Karpas-422 (cell line): ENCODE measurements around the gene SLC3A2. TPM values are rescaled to one million over a fixed set of nuclear protein-coding genes. Genes with fewer than 3 reads are reported as not detected.
A peak's percentile ranks its signal among the peaks of the same experiment; 100 is the strongest.
"Not testable (repeated sequence)": the region's sequence is repeated elsewhere in the genome, so short reads cannot be mapped to it uniquely, and the experiment has no call there.

Experiments used
- DNase-seq: peaks from one replicate; pipeline ENCODE4 v3.0.0-alpha.2; 2015
- H2AFZ ChIP-seq: fragments of 200-600 bp; sonication (generic); 2 replicates; pipeline ENCODE4 v1.6.1; 2014; ENCODE audit warnings: antibody characterized with exemption, low read length, mixed read lengths
- H3K27ac ChIP-seq: fragments of 200-600 bp; sonication (generic); 2 replicates; pipeline ENCODE4 v1.5.1; 2014; ENCODE audit warnings: mild to moderate bottlenecking, low read length, moderate library complexity
- H3K27me3 ChIP-seq: fragments of 200-600 bp; sonication (generic); 2 replicates; pipeline ENCODE4 v1.6.1; 2014; ENCODE audit warnings: low read length, mixed read lengths
- H3K36me3 ChIP-seq: fragments of 200-600 bp; sonication (generic); 2 replicates; pipeline ENCODE4 v1.6.1; 2014; ENCODE audit warnings: low read length, mixed read lengths; ENCODE audit not compliant: insufficient read depth
- H3K4me1 ChIP-seq: fragments of 200-600 bp; sonication (generic); 2 replicates; pipeline ENCODE4 v1.6.1; 2014; ENCODE audit warnings: mild to moderate bottlenecking, low read length, mixed read lengths
- H3K4me2 ChIP-seq: fragments of 200-600 bp; sonication (generic); 2 replicates; pipeline ENCODE4 v1.6.1; 2014; ENCODE audit warnings: low read length, low read depth, mild to moderate bottlenecking; ENCODE audit not compliant: poor library complexity, severe bottlenecking
- H3K4me3 ChIP-seq: fragments of 200-600 bp; sonication (generic); 2 replicates; pipeline ENCODE4 v1.5.1; 2014; ENCODE audit warnings: mild to moderate bottlenecking, antibody characterized with exemption, low read length, mixed read lengths
- H3K79me2 ChIP-seq: fragments of 200-600 bp; sonication (generic); 2 replicates; pipeline ENCODE4 v1.6.1; 2014; ENCODE audit warnings: mild to moderate bottlenecking, low read length, mixed read lengths
- H3K9ac ChIP-seq: fragments of 200-600 bp; sonication (generic); 2 replicates; pipeline ENCODE4 v1.6.0; 2014; ENCODE audit warnings: low read length
- H3K9me2 ChIP-seq: fragments of 200-600 bp; sonication (generic), shearing (Covaris generic); replicated peaks from 2 replicates; pipeline ENCODE4 v1.6.0; 2014; ENCODE audit warnings: mild to moderate bottlenecking, low read length, moderate library complexity; ENCODE audit not compliant: insufficient read depth
- H3K9me3 ChIP-seq: fragments of 300-700, 200-600 bp; sonication (generic); 2 replicates; pipeline ENCODE4 v1.6.1; 2014; ENCODE audit warnings: low read length, mixed read lengths
- H4K20me1 ChIP-seq: fragments of 200-600 bp; sonication (generic); 2 replicates; pipeline ENCODE4 v1.6.1; 2014; ENCODE audit warnings: mild to moderate bottlenecking, antibody characterized with exemption, low read length, low read depth; ENCODE audit not compliant: insufficient read depth
- small RNA-seq: library from RNA; depleted of rRNA; stranded (forward); fragments of <200 nt; gene quantifications from one replicate; pipeline ENCODE3, GENCODE V24; 2014
- total RNA-seq: library from RNA; depleted of rRNA; stranded (reverse); fragments of >200 nt; shearing (Covaris generic); gene quantifications from 2 replicates; pipeline ENCODE4 v1.2.3, GENCODE V29; 2014; ENCODE audit warnings: low replicate concordance; rRNA removed

The SLC3A2 gene
- total RNA-seq, 1 experiment from 2014 or later, result 167 TPM

- no peak overlapping the region for H3K4me2 ChIP-seq
- H3K9me3 ChIP-seq, result no peaks in the 10 kb centered on the region
- no peak overlapping the region for H3K27ac ChIP-seq
Measured at GRCh38 chr11:62931499-62932278, 51.0 kb downstream of the SLC3A2 start.

GRCh38 chr11:62933285-62933684 is 52.6 kb downstream of the SLC3A2 start:
- Histone ChIP-seq H3K4me1 (no peaks in the 10 kb centered on the region), H3K9me3 (no peaks in the 10 kb centered on the region), H3K4me3 (no peak overlapping the region), H3K36me3 (no peaks in the 10 kb centered on the region), H3K9ac (no peak overlapping the region), H2AFZ (no peak overlapping the region), H3K79me2 (no peaks in the 10 kb centered on the region), H3K4me2 (no peak overlapping the region), H4K20me1 (no peaks in the 10 kb centered on the region), H3K9me2 (no peaks in the 10 kb centered on the region), H3K27ac (no peak overlapping the region), H3K27me3 (no peaks in the 10 kb centered on the region)
- DNase-seq, result no peak

More at GRCh38 chr11:62931499-62932278, 51.0 kb downstream of the SLC3A2 start:
- Histone ChIP-seq H3K36me3 (no peaks in the 10 kb centered on the region), H3K4me1 (no peaks in the 10 kb centered on the region), H3K79me2 (no peaks in the 10 kb centered on the region), H4K20me1 (no peaks in the 10 kb centered on the region), H2AFZ (no peak overlapping the region), H3K4me3 (no peak overlapping the region), H3K9ac (no peak overlapping the region), H3K9me2 (no peaks in the 10 kb centered on the region), H3K27me3 (no peaks in the 10 kb centered on the region)
- DNase-seq, result no peak

GRCh38 chr11:62933750-62934495 is 53.2 kb downstream of the SLC3A2 start:
- Histone ChIP-seq H2AFZ (no peak overlapping the region), H3K79me2 (no peaks in the 10 kb centered on the region), H3K4me3 (no peak overlapping the region), H4K20me1 (no peaks in the 10 kb centered on the region), H3K27me3 (no peaks in the 10 kb centered on the region), H3K4me2 (no peak overlapping the region), H3K9me2 (no peaks in the 10 kb centered on the region), H3K27ac (no peak overlapping the region), H3K9me3 (no peaks in the 10 kb centered on the region), H3K36me3 (no peaks in the 10 kb centered on the region), H3K9ac (no peak overlapping the region), H3K4me1 (no peaks in the 10 kb centered on the region)
- DNase-seq, result no peak

GRCh38 chr11:62934496-62934785 is 53.7 kb downstream of the SLC3A2 start:
- no peak overlapping the region for H3K9ac ChIP-seq
- no peak overlapping the region for H2AFZ ChIP-seq
- H3K36me3 ChIP-seq, result no peaks in the 10 kb centered on the region
- no peak for DNase-seq
- H3K4me1 ChIP-seq, result no peaks in the 10 kb centered on the region
- no peak overlapping the region for H3K27ac ChIP-seq
- no peaks in the 10 kb centered on the region for H3K9me3 ChIP-seq
- no peaks in the 10 kb centered on the region for H3K79me2 ChIP-seq
- H4K20me1 ChIP-seq, result no peaks in the 10 kb centered on the region
- H3K27me3 ChIP-seq, result no peaks in the 10 kb centered on the region
- H3K4me2 ChIP-seq, result no peak overlapping the region
- no peak overlapping the region for H3K4me3 ChIP-seq
- H3K9me2 ChIP-seq, result no peaks in the 10 kb centered on the region

GRCh38 chr11:62937528-62937927 is 56.8 kb downstream of the SLC3A2 start:
- not testable (repeated sequence) for DNase-seq

More at GRCh38 chr11:62937528-62937927, 56.8 kb downstream of the SLC3A2 start:
- H3K4me3 ChIP-seq, H3K9ac ChIP-seq, H3K4me1 ChIP-seq, H3K9me3 ChIP-seq, H3K36me3 ChIP-seq, H3K9me2 ChIP-seq, H3K27ac ChIP-seq, H2AFZ ChIP-seq, H3K4me2 ChIP-seq, H3K79me2 ChIP-seq, H3K27me3 ChIP-seq, H4K20me1 ChIP-seq: not testable (repeated sequence)

Small RNA genes within 50 kb of the gene (small RNA-seq; reads per million reads assigned to genes)
- gene RF00099 (not detected), gene RN7SL259P (not detected), gene SNORD22 (not detected), gene SNORD26 (not detected), gene SNORD27 (not detected), gene SNORD28 (not detected), gene SNORD30 (327 reads per million, percentile 99 among the genes with 10 or more reads in this experiment)

Other genes starting within 250 kb of the SLC3A2 start
- gene GANAB, start 234.3 kb upstream of the SLC3A2 start, total RNA-seq, result 98.5 and 104 TPM in 2 replicates
- gene INTS5, start 227.6 kb upstream of the SLC3A2 start, total RNA-seq, result 17.4 and 26.0 TPM in 2 replicates
- 83.6 and 158 TPM in 2 replicates for gene C11orf98, start 215.7 kb upstream of the SLC3A2 start, total RNA-seq
- 4.5 and 8.2 TPM in 2 replicates for gene CSKMT, start 215.6 kb upstream of the SLC3A2 start, total RNA-seq
- gene UQCC3, start 209.2 kb upstream of the SLC3A2 start, total RNA-seq, result 13.9 and 27.3 TPM in 2 replicates
- 18.4 and 28.8 TPM in 2 replicates for gene LBHD1, start 208.6 kb upstream of the SLC3A2 start, total RNA-seq
- 160 and 334 TPM in 2 replicates for gene UBXN1, start 201.8 kb upstream of the SLC3A2 start, total RNA-seq
- gene LRRN4CL, start 191.4 kb upstream of the SLC3A2 start, total RNA-seq, result 0.45 and 0.54 TPM in 2 replicates
- gene BSCL2, start 173.5 kb upstream of the SLC3A2 start, total RNA-seq, result 55.6 and 79.1 TPM in 2 replicates
- not detected in 2 replicates for gene GNG3, start 173.2 kb upstream of the SLC3A2 start, total RNA-seq
- 10.6 and 13.9 TPM in 2 replicates for gene HNRNPUL2, start 153.4 kb upstream of the SLC3A2 start, total RNA-seq
- 48.9 and 49.2 TPM in 2 replicates for gene TTC9C, start 152.4 kb upstream of the SLC3A2 start, total RNA-seq
- 5.3 and 6.6 TPM in 2 replicates for gene ZBTB3, start 126.7 kb upstream of the SLC3A2 start, total RNA-seq
- 115 and 140 TPM in 2 replicates for gene POLR2G, start 119.3 kb upstream of the SLC3A2 start, total RNA-seq
- gene TAF6L, start 109.5 kb upstream of the SLC3A2 start, total RNA-seq, result 10.4 and 30.1 TPM in 2 replicates
- gene TMEM179B, start 93.5 kb upstream of the SLC3A2 start, total RNA-seq, result 58.0 and 80.4 TPM in 2 replicates
- 22.2 and 34.6 TPM in 2 replicates for gene TMEM223, start 88.9 kb upstream of the SLC3A2 start, total RNA-seq
- gene NXF1, start 75.5 kb upstream of the SLC3A2 start, total RNA-seq, result 37.5 and 41.1 TPM in 2 replicates
- 30.0 and 39.9 TPM in 2 replicates for gene STX5, start 48.8 kb upstream of the SLC3A2 start, total RNA-seq
- 2.7 TPM in 1 of 2 replicates, not detected in the other for gene TEX54, start 48.1 kb upstream of the SLC3A2 start, total RNA-seq
- 44.0 and 123 TPM in 2 replicates for gene WDR74, start 41.3 kb upstream of the SLC3A2 start, total RNA-seq
- not detected in 2 replicates for gene CHRM1, start 40.5 kb downstream of the SLC3A2 start, total RNA-seq
- not detected in 2 replicates for gene SLC22A6, start 104.1 kb downstream of the SLC3A2 start, total RNA-seq
- not detected in 2 replicates for gene SLC22A8, start 134.9 kb downstream of the SLC3A2 start, total RNA-seq